MM.1S (cell line): ENCODE results near the gene ASMT.
"Not testable (repeated sequence)": the region's sequence is repeated elsewhere in the genome, so short reads cannot be mapped to it uniquely, and the experiment has no call there.

Experiments used
- DNase-seq: peaks from one replicate; pipeline ENCODE4 v3.0.0-alpha.2; 2015
- H2AFZ ChIP-seq: fragments of 300-600 bp; sonication (generic); 2 replicates; pipeline ENCODE4 v1.6.0; 2016; ENCODE audit warnings: antibody characterized with exemption, low read length
- H3F3A ChIP-seq: fragments of 300-600 bp; sonication (generic); 2 replicates; pipeline ENCODE4 v1.6.1; 2016; ENCODE audit warnings: mild to moderate bottlenecking, antibody characterized with exemption, low read length, moderate library complexity, mixed read lengths; ENCODE audit not compliant: insufficient read depth
- H3K27ac ChIP-seq: fragments of 300-600 bp; sonication (generic); 2 replicates; pipeline ENCODE4 v1.5.1; 2016; ENCODE audit warnings: mild to moderate bottlenecking, low read length
- H3K27me3 ChIP-seq: fragments of 300-600 bp; sonication (generic); replicated peaks from 2 replicates; pipeline ENCODE4 v1.6.0; 2016; ENCODE audit warnings: low read length; ENCODE audit not compliant: insufficient read depth
- H3K36me3 ChIP-seq: fragments of 300-600 bp; sonication (generic); replicated peaks from 2 replicates; pipeline ENCODE4 v1.6.1; 2016; ENCODE audit warnings: mild to moderate bottlenecking, low read length, mixed read lengths; ENCODE audit not compliant: insufficient read depth
- H3K4me1 ChIP-seq: fragments of 300-600 bp; sonication (generic); 2 replicates; pipeline ENCODE4 v1.6.1; 2016; ENCODE audit warnings: low read length, mixed read lengths
- H3K4me2 ChIP-seq: fragments of 300-600 bp; sonication (generic); 2 replicates; pipeline ENCODE4 v1.6.0; 2016; ENCODE audit warnings: low read depth, low read length
- H3K4me3 ChIP-seq: fragments of 300-600 bp; sonication (generic); 2 replicates; pipeline ENCODE4 v1.5.1; 2016; ENCODE audit warnings: low read length, mixed read lengths
- H3K79me2 ChIP-seq: fragments of 300-600 bp; sonication (generic); 2 replicates; pipeline ENCODE4 v1.6.1; 2016; ENCODE audit warnings: mixed run types, low read length, mixed read lengths
- H3K9ac ChIP-seq: fragments of 300-600 bp; sonication (generic); 2 replicates; pipeline ENCODE4 v1.6.1; 2016; ENCODE audit warnings: low read length, mixed read lengths
- H3K9me2 ChIP-seq: fragments of 300-600 bp; sonication (generic); replicated peaks from 2 replicates; pipeline ENCODE4 v1.6.1; 2016; ENCODE audit warnings: mild to moderate bottlenecking, low read length, mixed read lengths; ENCODE audit not compliant: insufficient read depth
- H3K9me3 ChIP-seq: fragments of 300-600 bp; sonication (generic); replicated peaks from 2 replicates; pipeline ENCODE4 v1.6.1; 2016; ENCODE audit warnings: mild to moderate bottlenecking, low read length, mixed read lengths; ENCODE audit not compliant: insufficient read depth
- H4K20me1 ChIP-seq: fragments of 300-600 bp; sonication (generic); 2 replicates; pipeline ENCODE4 v1.6.1; 2016; ENCODE audit warnings: mild to moderate bottlenecking, low read length, moderate library complexity, mixed read lengths; ENCODE audit not compliant: insufficient read depth
- CTCF ChIP-seq: fragments of 300-600 bp; sonication (generic); IDR thresholded peaks from 2 replicates; pipeline ENCODE4 v1.5.1; 2016; ENCODE audit warnings: antibody characterized with exemption, low read length, mixed read lengths
- EZH2 ChIP-seq: fragments of 300-600 bp; sonication (generic); optimal IDR thresholded peaks from 2 replicates; pipeline ENCODE3; 2017; ENCODE audit warnings: low read depth, mild to moderate bottlenecking, antibody characterized with exemption, low read length, mixed read lengths
- EZH2phosphoT487 ChIP-seq: fragments of 300-600 bp; sonication (generic); IDR thresholded peaks from 2 replicates; pipeline ENCODE4 v1.6.1; 2018; ENCODE audit warnings: antibody characterized with exemption, low read length

Gene ASMT

GRCh38 chrX:1614927-1615326, at the start of gene ASMT:
Gene ASMT (plus strand): TSS chrX:1615059. CDS start chrX:1615200, 141 bp downstream.
- Histone ChIP-seq H3K4me3 (no peak within 1 kb of the TSS), H2AFZ (no peak within 1 kb of the TSS), H3K27me3 (no peaks in the 10 kb centered on the region), H3K36me3 (no peaks in the 10 kb centered on the region), H3K9ac (no peak within 1 kb of the TSS), H3K9me3 (no peaks in the 10 kb centered on the region), H3K27ac (no peak within 1 kb of the TSS), H3K79me2 (no peaks in the 10 kb centered on the region), H3F3A (no peaks in the 10 kb centered on the region), H4K20me1 (no peaks in the 10 kb centered on the region), H3K9me2 (no peaks in the 10 kb centered on the region), H3K4me1 (no peaks in the 10 kb centered on the region), H3K4me2 (no peak within 1 kb of the TSS)
- no peak for TF ChIP-seq CTCF
- TF ChIP-seq EZH2phosphoT487: no peak
- TF ChIP-seq EZH2: no peak
- no peak for DNase-seq

- not testable (repeated sequence) for H3K36me3 ChIP-seq, H2AFZ ChIP-seq, H3K9me3 ChIP-seq, H3K4me3 ChIP-seq, H3K4me2 ChIP-seq, H3F3A ChIP-seq, H3K9ac ChIP-seq, H3K27me3 ChIP-seq, H3K4me1 ChIP-seq, H3K9me2 ChIP-seq, H3K27ac ChIP-seq, H4K20me1 ChIP-seq, DNase-seq, H3K79me2 ChIP-seq
Measured at GRCh38 chrX:1574181-1574580, 40.7 kb upstream of the ASMT start.

- Histone ChIP-seq H3K9me3 (no peaks in the 10 kb centered on the region), H3K4me3 (no peak overlapping the region), H3K27me3 (no peaks in the 10 kb centered on the region), H3K4me2 (no peak overlapping the region), H2AFZ (no peak overlapping the region), H3F3A (no peaks in the 10 kb centered on the region), H3K27ac (no peak overlapping the region), H3K9me2 (no peaks in the 10 kb centered on the region), H3K79me2 (no peaks in the 10 kb centered on the region), H4K20me1 (no peaks in the 10 kb centered on the region), H3K36me3 (no peaks in the 10 kb centered on the region), H3K4me1 (no peaks in the 10 kb centered on the region), H3K9ac (no peak overlapping the region)
- DNase-seq: no peak
- TF ChIP-seq EZH2: no peak
- TF ChIP-seq CTCF: no peak
- TF ChIP-seq EZH2phosphoT487: no peak
Measured at GRCh38 chrX:1576201-1576992, 38.5 kb upstream of the ASMT start.

- no peaks in the 10 kb centered on the region for H4K20me1 ChIP-seq
- H3K9me3 ChIP-seq: no peaks in the 10 kb centered on the region
- no peak for TF ChIP-seq CTCF
- TF ChIP-seq EZH2phosphoT487: no peak
- no peak for TF ChIP-seq EZH2
- no peak overlapping the region for H3K27ac ChIP-seq
- DNase-seq: no peak
- H3K27me3 ChIP-seq: no peaks in the 10 kb centered on the region
- H3K36me3 ChIP-seq: no peaks in the 10 kb centered on the region
- H3K4me1 ChIP-seq: no peaks in the 10 kb centered on the region
- H3K4me3 ChIP-seq: no peak overlapping the region
- H3K4me2 ChIP-seq: no peak overlapping the region
- H2AFZ ChIP-seq: no peak overlapping the region
- H3F3A ChIP-seq: peaks cover 3% of the 10 kb centered on the region
- H3K9ac ChIP-seq: no peak overlapping the region
- no peaks in the 10 kb centered on the region for H3K9me2 ChIP-seq
- H3K79me2 ChIP-seq: no peaks in the 10 kb centered on the region
Measured at GRCh38 chrX:1577845-1578244, 37.0 kb upstream of the ASMT start.
